ENCODE data around the gene LRRC23.

Gene LRRC23

DNA sequence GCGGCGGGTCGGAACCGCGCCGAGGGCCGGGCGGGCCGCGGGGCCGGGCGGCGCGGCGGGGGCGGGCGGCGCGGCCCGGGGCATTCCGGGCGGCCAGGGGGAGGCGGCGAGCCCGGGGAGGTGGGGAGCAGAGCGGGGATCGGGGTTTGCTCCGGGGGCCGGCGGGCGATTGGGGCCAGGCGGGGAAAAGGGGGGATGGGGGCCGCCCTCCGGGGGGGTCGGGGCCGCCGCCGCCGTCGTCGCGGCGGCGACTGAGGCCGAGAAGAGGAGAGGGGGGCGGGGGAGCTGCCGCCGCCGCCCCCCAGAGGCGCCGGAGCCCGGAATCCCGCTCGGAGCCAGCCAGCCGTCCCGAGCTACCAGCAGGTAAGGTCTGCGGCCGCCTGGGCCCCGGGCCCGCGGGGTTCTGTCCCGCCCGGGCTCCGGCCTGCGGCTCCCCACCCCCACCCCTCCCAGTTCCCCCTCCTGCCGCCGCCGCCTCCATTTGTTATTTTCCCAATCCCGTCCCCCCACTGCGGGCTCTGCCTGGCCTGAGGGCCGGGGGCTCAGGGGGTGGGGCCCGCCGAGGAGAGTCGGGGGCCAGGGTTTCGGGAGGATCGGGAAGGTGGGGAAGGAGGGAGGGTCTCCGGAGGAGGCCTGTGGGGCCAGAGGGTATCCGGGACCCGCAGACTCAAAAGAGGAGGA, 23.5 kb downstream of the LRRC23 start:
- no peak for DNase-seq (ENCODE audit: low spot score)

- DNase-seq (ENCODE audit: low spot score) = no peak
These were observed 24.2 kb downstream of the LRRC23 start for GRCh38 chr12:6928703-6929407.

GRCh38 chr12:6929466-6930452, 25.1 kb downstream of the LRRC23 start:
- DNase-seq (ENCODE audit: low spot score) = no peak

DNA sequence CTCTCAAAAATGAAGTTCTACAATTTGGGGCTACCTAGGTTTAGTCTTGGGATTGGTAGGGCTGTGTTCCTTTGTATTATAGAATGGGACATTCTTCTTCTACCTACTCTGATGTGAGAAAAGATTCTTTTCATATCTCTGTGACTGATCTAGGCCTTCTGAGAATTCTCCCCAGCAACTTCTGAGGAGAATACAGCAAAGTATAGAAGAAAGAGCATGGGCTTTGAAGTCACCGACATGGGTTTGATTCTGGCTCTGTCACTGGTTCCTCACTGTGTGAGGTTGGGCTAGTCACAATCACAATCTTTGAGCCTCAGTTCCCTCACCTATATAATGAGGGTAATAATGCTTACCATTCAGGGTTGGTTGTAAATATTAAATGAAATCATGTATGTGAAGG, 28.1 kb downstream of the LRRC23 start:
- DNase-seq (ENCODE audit: low spot score) = no peak

GRCh38 chr12:6934110-6934509, 29.5 kb downstream of the LRRC23 start:
- DNase-seq (ENCODE audit: low spot score) = no peak

DNA sequence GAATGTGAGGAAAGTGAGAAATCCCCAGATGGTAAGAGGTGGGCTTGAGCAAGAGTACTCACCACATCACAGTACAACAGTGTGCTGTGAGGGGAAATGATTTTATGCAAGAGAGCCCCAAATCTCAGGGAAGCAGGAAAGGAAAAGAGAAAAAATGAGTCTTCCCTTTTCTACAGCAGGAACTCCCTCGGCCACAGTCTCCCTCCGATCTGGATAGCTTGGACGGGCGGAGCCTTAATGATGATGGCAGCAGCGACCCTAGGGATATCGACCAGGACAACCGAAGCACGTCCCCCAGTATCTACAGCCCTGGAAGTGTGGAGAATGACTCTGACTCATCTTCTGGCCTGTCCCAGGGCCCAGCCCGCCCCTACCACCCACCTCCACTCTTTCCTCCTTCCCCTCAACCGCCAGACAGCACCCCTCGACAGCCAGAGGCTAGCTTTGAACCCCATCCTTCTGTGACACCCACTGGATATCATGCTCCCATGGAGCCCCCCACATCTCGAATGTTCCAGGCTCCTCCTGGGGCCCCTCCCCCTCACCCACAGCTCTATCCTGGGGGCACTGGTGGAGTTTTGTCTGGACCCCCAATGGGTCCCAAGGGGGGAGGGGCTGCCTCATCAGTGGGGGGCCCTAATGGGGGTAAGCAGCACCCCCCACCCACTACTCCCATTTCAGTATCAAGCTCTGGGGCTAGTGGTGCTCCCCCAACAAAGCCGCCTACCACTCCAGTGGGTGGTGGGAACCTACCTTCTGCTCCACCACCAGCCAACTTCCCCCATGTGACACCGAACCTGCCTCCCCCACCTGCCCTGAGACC, 31.0 kb downstream of the LRRC23 start:
- DNase-seq (ENCODE audit: low spot score) = no peak

GRCh38 chr12:6936194-6936635, 31.6 kb downstream of the LRRC23 start:
- no peak for DNase-seq (ENCODE audit: low spot score)

- DNase-seq (ENCODE audit: low spot score) = no peak
These were observed 32.2 kb downstream of the LRRC23 start for GRCh38 chr12:6936636-6937480.

- DNase-seq (ENCODE audit: low spot score) = peak; percentile 95
These were observed 33.1 kb downstream of the LRRC23 start for GRCh38 chr12:6937481-6938352.

GRCh38 chr12:6938353-6939190, 34.0 kb downstream of the LRRC23 start:
- DNase-seq (ENCODE audit: low spot score) = no peak

GRCh38 chr12:6939191-6939540, 34.5 kb downstream of the LRRC23 start:
- no peak for DNase-seq (ENCODE audit: low spot score)

DNA sequence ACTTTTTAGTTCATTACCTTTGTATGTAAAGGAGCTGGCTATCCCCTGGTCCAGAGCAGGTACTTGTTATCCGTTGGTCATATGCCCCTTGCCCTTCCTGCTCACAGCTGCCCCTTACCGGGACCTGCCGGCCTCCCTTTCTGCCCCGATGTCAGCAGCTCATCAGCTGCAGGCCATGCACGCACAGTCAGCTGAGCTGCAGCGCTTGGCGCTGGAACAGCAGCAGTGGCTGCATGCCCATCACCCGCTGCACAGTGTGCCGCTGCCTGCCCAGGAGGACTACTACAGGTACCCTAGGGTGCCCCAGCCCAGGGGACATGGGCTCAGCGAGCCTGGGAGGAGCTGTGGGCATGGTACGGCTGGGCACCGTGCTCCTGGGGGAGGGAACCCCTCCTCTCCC, 36.6 kb downstream of the LRRC23 start:
- DNase-seq (ENCODE audit: low spot score) = no peak

DNA sequence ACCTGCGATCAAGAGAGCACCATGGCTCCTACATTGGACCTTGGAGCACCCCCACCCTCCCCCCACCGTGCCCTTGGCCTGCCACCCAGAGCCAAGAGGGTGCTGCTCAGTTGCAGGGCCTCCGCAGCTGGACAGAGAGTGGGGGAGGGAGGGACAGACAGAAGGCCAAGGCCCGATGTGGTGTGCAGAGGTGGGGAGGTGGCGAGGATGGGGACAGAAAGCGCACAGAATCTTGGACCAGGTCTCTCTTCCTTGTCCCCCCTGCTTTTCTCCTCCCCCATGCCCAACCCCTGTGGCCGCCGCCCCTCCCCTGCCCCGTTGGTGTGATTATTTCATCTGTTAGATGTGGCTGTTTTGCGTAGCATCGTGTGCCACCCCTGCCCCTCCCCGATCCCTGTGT, 37.2 kb downstream of the LRRC23 start:
- no peak for DNase-seq (ENCODE audit: low spot score)

DNA sequence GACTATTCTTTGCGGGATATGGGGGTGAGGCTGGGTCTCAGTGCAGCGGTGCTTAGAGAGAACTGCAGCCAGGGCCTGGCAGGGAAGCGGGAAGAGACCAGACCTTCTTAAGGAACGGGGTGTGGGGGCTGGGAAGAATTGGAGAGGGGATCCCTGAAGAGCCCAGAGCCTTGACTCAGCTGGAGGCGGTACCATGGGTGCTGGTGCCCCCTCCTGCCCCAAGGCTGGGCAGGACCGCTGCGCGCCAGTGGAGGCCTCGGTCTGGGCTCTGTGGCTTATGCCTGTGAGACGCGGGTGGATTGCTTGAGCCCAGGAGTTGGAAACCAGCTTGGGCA, 37.7 kb downstream of the LRRC23 start:
- no peak for DNase-seq (ENCODE audit: low spot score)

- DNase-seq (ENCODE audit: low spot score) = peak; percentile 96
These were observed 38.7 kb downstream of the LRRC23 start for GRCh38 chr12:6943389-6943721.

GRCh38 chr12:6943722-6944380, 39.2 kb downstream of the LRRC23 start, which contains the start of the genes C12orf57 and RNU7-1:
TSS of gene C12orf57 (plus strand) at chr12:6944022. CDS start at chr12:6944122, 100 bp downstream.
TSS of gene RNU7-1 (plus strand) at chr12:6943816.
- peak; percentile 90 for DNase-seq (ENCODE audit: low spot score)

DNA sequence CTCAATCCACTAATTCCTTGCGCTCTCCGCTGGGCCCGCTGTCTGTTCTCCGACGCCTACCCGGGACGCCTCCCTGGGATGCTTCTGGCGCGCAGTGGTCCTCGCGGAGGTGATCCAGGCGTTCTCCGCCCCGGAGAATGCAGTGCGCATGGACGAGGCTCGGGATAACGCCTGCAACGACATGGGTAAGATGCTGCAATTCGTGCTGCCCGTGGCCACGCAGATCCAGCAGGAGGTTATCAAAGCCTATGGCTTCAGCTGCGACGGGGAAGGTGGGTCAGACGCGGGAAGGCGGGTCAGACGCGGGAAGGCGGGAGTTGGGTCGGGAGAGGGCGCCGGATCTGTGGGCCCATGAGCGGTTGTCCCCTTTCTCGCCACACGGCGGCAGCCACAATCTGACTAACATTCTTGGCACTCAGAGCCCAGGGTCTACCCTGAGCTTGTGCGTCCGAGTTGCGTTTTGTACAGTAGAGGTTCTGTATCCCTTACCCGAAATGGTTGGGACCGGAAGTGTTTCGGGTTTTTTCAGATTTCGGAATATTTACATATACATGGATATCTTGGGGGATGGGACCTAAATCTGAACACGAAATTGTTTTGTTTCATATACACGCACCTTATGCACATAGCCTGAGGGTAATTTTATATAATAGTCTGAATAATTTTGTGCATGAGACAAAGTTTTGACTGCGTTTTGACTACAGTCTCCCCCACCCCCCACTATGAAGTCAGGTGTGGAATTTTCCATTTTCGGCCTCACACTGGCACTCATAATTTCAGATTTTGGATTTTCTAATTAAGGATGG, 40.0 kb downstream of the LRRC23 start:
- peak; percentile 91 for DNase-seq (ENCODE audit: low spot score)

Data from globus pallidus (tissue), 1 donor.